ENCODE results near the gene SLC5A8.

SLC5A8 gene, protein sequence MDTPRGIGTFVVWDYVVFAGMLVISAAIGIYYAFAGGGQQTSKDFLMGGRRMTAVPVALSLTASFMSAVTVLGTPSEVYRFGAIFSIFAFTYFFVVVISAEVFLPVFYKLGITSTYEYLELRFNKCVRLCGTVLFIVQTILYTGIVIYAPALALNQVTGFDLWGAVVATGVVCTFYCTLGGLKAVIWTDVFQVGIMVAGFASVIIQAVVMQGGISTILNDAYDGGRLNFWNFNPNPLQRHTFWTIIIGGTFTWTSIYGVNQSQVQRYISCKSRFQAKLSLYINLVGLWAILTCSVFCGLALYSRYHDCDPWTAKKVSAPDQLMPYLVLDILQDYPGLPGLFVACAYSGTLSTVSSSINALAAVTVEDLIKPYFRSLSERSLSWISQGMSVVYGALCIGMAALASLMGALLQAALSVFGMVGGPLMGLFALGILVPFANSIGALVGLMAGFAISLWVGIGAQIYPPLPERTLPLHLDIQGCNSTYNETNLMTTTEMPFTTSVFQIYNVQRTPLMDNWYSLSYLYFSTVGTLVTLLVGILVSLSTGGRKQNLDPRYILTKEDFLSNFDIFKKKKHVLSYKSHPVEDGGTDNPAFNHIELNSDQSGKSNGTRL

GRCh38 chr12:101209319-101210302 lies at the start of gene SLC5A8:
SLC5A8 (minus strand) TSS chr12:101210238; CDS start chr12:101209848, 390 bp downstream.
- in situ Hi-C loops (cut with MboI; ENCODE audit: low sequenced_read_pairs), result no loop called here

DNA sequence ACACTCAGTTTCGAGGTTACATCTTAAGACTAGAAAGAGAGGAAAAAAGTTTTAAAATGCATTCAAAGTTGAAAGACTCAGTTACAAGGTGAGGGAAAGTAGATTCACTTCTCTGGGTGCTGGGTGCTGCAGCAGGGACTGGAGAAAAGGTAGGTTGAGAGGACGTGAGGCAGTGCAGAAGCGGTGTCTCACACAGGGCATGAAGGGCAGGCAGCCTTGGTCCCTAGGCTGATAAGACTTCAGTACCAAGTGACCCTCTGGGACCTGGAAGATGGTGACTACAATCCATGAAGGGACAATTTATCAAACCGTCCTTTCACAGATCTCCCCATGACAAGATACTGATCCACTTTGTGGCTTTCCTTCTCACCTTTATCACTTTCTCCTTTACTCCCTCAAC lies 47.3 kb upstream of the SLC5A8 start:
- in situ Hi-C loops (cut with MboI; ENCODE audit: low sequenced_read_pairs), result no loop called here

GRCh38 chr12:101256266-101256665 lies 46.2 kb upstream of the SLC5A8 start:
- in situ Hi-C loops (cut with MboI; ENCODE audit: low sequenced_read_pairs), result no loop called here

DNA sequence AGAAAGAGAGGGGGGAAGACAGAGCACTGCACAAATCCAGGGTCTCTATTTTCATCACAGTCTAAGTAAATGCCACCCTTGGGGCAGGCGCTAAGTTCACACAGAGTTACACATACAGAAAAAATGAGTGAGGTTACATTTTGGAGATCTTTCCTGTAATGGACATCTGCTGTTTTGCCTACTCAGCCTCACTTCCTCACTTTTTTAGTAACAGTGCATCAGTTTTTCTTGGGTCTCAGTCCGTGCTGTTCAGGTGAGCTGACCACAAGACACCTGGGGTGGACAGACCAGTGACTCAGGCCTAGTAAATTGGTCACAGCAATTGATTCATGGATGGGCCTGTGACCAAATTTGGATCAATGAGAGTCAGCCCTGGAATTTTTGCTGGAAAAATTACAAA lies 33.6 kb upstream of the SLC5A8 start:
- in situ Hi-C loops (cut with MboI; ENCODE audit: low sequenced_read_pairs), result no loop called here

DNA sequence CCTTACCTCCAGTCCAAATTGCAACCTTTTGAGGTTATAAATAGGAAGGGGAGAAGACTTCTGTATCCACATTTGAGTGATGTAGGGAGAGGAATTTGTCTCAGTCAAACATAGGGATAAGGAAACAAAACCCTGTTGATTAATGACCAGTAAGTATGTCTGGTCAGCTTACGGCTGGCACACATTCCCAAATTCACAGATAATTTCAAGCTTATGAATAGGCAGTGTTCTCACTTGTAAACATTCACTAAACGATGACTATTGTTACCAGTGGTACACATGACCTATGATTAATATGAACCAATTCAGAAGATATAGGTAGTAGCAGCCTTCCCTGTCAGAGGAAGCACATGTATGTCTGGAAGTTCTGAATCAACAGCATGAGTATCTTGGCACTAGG lies 33.0 kb upstream of the SLC5A8 start:
- in situ Hi-C loops (cut with MboI; ENCODE audit: low sequenced_read_pairs), result no loop called here

DNA sequence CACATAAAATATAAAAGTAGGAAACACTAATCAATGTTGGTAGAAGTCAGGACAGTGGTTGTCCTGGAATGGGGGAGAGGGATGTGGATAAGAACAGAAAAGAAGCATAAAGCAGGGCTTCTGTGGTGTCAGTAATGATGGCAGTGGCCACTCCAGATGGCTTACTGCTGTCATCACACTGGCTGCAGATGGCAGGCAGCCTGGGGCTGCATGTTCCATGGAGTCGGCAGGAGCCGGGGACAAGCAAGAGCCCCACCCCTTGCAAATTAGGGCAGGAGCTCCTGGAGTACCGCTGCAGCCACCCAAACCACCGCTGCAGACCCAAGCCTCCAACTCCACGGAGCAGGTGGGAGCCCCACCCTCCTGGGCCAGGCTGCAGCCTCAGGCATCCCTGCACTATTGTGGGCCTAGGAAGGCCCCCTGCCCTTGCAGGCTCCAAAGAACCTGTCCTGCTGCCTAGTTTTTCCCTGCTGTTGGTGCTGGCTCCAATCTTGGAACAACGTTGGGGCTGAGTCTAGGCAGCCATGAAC lies 28.8 kb upstream of the SLC5A8 start:
- in situ Hi-C loops (cut with MboI; ENCODE audit: low sequenced_read_pairs), result no loop called here

DNA sequence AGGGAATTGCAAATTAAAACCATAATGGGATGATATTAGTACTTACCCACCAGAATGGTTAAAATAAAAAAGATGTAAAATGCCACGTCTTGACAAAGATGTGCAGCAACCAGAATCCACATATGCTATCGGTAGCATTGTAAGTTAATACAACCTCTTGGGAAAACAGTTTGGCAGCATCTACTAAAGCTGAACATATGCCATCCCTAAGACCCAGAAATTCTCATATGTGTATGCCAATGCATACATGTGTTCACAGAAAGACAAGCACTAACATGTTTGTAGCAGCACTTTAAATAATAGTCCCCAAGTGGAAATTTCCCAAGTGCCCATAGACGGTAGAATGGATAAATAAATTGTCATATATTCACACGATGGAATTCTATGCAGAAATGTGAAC lies 28.3 kb upstream of the SLC5A8 start:
- in situ Hi-C loops (cut with MboI; ENCODE audit: low sequenced_read_pairs), result no loop called here

DNA sequence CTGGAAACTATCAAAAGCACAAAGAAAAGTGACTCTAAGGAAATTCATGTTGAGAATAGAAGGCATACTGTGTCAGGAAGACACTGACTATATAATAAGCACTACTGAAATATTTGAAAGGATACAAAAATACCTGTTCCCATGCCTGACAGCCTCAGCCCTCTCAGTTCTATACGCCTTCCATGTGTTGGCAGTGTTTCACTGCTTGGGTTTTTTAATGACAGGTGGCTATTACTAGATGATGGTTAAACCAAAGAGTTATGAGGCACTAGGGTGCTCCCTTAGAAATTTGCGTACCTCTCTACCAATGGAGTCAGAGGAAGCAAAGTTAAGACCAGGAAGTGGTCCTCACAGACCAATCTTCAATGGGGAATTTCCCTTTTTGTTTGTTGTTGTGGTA lies 25.6 kb upstream of the SLC5A8 start:
- in situ Hi-C loops (cut with MboI; ENCODE audit: low sequenced_read_pairs), result no loop called here

GRCh38 chr12:101231636-101232035 lies 21.6 kb upstream of the SLC5A8 start:
- in situ Hi-C loops (cut with MboI; ENCODE audit: low sequenced_read_pairs), result no loop called here

DNA sequence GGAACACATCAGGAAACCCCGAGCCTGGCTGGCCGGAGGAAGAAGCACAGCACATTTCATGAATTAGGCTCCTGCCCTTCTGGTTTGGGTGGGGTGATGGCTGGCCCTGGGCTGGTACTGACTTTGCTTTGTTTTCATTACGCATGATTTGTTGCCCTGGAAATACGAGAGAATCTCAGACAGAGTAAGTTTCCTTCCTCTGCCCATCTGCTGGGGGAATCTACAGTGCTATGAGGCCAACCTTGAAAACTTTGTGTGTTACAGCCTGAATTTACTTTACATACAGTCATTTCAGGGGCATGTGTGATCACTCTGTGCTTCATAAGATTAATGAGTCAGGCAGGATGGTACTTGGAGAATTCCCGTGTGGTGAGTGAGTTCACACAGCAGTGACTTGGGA lies 20.5 kb upstream of the SLC5A8 start:
- in situ Hi-C loops (cut with MboI; ENCODE audit: low sequenced_read_pairs), result no loop called here

DNA sequence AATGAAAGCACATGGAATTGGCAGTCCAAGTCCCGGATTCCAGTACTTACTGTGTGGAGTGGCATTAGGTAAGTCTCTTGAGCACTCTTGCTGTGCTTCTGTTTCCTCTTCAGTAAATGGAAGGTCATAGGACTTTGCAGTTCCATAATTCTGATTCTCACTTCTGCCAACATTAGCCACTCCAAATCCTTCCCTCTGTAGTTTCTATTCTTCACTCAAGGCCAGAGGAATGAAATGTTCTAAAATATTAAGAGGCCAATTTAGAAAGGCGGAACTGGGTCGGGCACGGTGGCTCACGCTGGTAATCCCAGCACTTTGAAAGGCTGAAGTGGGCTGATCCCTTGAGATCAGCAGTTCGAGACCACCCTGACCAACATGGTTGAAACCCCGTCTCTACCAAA lies 19.8 kb upstream of the SLC5A8 start:
- in situ Hi-C loops (cut with MboI; ENCODE audit: low sequenced_read_pairs), result no loop called here

GRCh38 chr12:101221301-101221700 lies 11.3 kb upstream of the SLC5A8 start:
- in situ Hi-C loops (cut with MboI; ENCODE audit: low sequenced_read_pairs), result no loop called here

GRCh38 chr12:101216810-101217209 lies 6.8 kb upstream of the SLC5A8 start:
- in situ Hi-C loops (cut with MboI; ENCODE audit: low sequenced_read_pairs), result no loop called here

DNA sequence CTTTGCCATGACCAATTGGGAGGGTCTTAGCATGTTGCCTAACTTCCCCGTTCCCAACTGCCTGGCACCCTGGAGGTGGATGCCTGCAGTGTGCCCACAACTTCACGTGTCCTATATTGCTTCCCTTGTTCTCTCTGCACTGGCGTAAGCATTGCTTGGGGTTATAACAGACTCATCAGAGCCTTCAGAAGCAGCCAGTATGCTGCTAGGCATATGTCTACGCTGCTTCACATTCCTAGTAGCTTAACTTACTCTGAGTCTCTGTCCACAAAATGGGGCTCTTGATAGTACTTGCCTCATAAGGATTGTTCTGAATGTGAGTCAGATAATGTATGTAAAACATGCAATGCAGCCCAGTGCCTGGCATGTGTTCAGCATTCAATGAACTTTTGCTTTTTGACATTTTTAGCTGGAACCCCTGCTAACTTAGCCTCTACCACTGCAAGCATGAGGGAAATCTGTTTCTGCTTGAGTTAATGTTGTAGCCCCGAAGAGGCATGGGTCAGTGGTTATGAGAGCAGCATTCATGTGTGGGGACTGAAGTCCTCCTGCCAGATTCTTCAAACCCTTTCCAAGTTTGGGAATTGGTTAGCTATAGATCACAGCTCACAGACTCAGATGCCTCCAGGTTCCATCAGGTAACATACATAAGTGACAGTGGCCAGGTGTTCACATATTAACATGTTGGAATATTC lies 2.8 kb downstream of the SLC5A8 start:
- in situ Hi-C loops (cut with MboI; ENCODE audit: low sequenced_read_pairs), result no loop called here

DNA sequence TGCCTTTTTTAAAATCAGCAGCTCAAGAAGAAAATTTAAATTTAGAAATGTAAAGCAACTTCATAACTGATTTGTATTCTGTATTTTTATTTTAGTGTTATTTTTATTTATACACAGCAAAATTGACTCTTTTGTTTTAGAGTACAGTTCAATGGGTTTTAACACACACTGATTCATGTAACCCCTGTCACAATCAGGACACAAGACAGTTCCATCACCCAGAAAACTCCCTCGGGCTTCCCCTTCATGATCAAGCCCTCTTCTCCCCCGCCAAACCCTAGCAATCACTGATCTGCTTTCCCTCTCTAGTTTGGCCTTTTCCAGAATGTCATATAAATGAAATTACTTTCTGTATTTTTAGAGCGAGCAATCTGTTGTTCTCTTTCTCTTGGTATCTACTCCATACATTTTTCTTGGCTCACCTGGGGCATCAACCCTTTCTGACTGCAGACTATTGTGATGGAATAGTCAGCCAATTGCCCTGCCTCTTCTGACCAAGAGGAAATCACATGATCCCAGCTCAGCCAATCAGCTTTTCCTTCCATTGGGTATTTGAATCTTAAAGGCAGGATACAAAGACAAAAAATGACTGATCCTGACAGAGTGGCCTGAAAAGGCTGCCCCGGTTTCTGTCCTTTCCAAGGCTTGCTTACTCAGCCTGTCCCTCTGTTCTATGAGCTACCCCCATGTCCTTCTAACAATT lies 5.3 kb downstream of the SLC5A8 start:
- in situ Hi-C loops (cut with MboI; ENCODE audit: low sequenced_read_pairs), result no loop called here

DNA sequence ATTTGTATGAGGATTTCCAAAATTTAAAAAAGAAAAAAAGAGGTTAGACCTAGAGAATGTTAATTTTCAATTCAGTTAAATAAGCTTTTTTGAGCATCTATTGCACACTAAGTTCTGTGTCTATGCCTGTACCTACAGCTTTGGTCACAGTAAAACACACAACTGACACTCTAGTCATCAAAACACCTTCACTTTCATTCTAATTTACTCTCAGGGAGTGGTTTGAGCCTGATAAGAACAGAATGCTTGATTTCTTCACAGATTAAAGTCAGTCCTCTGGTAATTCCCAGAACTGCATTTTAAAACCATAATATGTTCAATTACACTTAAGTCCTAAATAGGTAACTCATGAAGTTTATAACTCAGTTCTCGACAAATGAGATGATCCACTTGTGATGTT lies 9.2 kb downstream of the SLC5A8 start:
- in situ Hi-C loops (cut with MboI; ENCODE audit: low sequenced_read_pairs), result no loop called here

DNA sequence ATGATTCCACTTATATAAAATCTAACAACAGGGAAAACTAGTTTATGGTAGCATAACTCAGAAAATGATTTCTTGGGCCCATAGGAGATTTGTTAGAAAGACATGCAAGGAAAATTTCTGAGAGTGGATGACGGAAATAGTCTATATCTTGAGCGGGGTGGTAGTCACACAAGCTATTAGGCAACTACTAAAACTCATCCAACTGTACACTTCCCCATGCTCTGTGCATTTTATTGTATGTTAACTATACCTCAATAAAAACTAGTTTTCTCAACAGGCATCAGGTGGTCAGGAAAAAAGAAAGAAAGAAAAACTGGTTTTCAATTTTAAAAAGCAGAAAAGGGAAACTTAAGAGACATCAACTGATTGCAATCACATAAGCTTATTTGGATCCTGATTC lies 9.9 kb downstream of the SLC5A8 start:
- in situ Hi-C loops (cut with MboI; ENCODE audit: low sequenced_read_pairs), result no loop called here

DNA sequence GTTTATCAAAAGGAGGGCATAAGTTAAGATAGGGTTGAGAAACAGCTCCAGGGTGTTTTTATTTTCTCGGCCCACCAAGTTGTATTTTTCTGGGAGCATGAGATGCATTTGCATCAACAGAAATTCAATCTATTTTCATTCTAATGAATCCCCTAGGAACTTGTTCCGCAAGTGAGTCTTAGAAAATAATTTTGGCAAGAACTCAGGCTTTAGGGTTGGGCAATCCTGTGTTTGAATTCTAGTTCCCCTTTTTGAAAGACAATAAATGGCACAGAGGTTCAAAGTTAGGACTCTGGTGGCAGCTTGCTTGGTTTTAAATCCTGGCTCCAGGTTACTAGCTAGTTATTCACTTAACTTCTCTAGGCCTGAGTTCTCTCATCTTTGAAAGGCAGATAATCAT lies 23.7 kb downstream of the SLC5A8 start:
- in situ Hi-C loops (cut with MboI; ENCODE audit: low sequenced_read_pairs), result no loop called here

GRCh38 chr12:101181776-101182175 lies 28.3 kb downstream of the SLC5A8 start:
- in situ Hi-C loops (cut with MboI; ENCODE audit: low sequenced_read_pairs), result no loop called here

DNA sequence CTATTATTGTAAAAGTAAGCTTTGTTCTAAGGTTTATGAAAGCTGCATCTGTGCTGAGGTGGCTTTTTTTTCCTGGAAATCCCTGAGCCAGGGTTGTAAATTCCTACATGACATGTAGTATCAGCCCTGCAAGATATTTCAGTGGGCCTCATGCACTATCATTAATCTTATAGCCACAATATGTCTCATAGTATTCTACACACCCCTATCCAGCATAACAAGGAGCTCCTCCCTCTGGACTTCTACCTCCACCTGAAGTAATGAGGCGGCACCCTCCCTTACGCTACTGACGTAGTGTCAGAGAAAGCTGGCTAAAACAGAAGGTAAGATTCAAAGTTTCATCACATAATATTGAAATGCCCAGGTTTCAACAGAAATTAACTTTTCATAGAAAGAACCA lies 35.5 kb downstream of the SLC5A8 start:
- in situ Hi-C loops (cut with MboI; ENCODE audit: low sequenced_read_pairs), result no loop called here

Data from HL-60/S4 (cell line).